GM15510 (cell line): Measurements from ENCODE around the gene INPP5E.

Source experiments
- POLR2A ChIP-seq: IDR thresholded peaks from 3 replicates; pipeline ENCODE4 v1.6.1; 2011; ENCODE audit warnings: borderline replicate concordance; ENCODE audit not compliant: insufficient read length; ENCODE audit errors: extremely low read depth

The INPP5E gene

GRCh38 chr9:136443687-136444086, 4.0 kb upstream of the INPP5E start:
- TF ChIP-seq POLR2A, result no peak

- TF ChIP-seq POLR2A, result no peak
These were observed 3.4 kb upstream of the INPP5E start for GRCh38 chr9:136443087-136443486.

- no peak for TF ChIP-seq POLR2A
These were observed 2.6 kb upstream of the INPP5E start for GRCh38 chr9:136442265-136442664.

DNA sequence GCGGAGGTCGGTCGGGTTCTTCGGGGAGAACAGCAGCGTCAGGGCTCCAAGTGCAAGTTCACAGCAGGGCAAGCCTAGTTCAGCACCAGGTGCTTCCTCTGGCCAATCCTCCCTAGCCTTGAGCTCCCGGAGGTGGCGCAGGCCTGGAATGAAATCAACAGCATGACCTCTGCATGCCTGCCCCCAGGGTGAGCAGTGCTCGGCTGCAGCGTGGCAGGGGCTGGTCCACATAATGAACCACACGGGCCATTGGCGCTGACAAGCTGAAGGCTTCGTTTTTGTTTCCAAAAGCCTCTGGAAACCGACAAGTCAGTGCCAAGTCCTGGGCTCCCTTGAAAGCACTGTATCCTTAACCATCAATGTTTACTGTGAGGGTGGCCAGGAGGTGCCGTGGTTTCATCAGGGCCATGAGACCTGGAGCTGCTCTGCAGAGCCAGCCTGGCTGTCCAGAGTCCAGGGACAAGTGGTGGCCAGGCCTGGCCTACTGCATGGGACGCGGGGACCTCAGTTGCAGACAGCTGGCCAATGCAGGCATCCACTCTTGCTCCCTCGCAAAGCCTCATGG, 2.1 kb upstream of the INPP5E start:
- no peak for TF ChIP-seq POLR2A

DNA sequence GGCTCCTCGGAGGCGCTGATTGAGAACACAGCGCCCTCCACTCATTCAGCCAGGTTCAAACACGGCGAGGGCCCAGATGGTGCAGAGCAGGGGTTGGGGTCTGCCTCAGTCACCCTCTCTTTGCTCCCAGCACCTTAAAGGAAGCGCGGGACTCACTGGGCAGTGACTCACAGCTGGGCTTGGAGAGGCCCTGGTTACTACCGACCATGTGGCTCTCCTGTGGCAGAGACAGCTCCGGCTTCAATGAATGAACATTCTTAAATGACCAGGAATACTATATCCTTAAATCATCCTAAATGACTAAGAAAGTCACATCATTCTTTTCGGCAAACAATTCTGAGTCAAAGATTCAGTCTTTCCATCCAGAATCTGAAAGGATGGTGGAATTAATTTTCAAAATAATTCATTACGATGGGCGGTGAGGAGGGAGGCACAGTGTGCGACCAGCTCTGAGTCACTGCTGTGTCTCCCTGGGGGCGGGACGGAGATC, 1.6 kb upstream of the INPP5E start:
- TF ChIP-seq POLR2A, result no peak

DNA sequence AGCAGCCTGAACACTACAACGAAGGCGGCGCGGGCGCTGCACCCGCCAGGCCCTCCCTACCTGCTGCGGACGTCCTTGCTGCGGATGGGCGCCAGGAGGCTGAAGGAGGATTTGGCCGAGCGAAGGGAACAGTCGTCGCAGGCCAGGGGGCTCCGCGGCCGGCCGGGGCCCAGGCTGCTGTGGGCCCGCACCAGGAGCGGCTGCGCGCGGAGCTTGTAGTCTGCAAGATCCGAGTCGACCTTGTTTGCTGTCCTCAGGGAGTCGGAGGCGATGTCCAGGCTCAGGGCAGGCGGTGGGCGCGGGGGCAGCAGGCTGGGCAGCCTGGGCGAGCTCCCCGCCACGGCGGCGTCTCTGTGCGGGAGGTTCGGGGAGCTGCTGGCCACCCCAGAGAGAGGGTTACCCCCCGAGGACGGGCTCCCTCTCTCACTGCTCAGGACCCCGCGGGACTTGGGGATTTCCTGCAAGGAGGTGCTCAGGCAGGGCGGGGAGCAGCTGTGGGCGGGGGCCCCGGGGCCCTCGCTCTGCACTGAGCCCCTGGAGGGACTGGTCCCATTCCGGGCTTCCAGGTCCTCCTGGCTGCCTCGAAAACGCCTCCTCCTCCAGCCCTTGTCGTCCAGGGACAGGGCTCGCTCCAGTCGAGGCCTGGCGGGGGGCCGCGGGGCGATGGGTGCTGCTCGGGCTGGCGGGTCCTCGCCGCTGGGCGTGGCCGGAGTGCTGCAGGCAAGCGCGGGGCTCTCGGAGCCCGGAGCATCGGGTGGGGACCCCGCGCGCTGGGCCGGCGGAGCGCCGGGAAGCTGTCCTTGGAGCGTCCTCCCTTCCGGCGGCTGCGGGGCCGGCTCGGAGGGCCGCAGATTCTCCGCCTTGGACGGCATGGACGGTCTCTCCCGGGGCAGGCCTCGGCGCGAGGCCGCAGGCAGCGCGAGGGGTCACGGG, 831 bp downstream of the INPP5E start:
- TF ChIP-seq POLR2A, result peak; percentile 35

GRCh38 chr9:136437839-136438547, 1.7 kb downstream of the INPP5E start:
- TF ChIP-seq POLR2A, result no peak

- no peak for TF ChIP-seq POLR2A
These were observed 2.2 kb downstream of the INPP5E start for GRCh38 chr9:136437430-136437829.

GRCh38 chr9:136436055-136436634, 3.5 kb downstream of the INPP5E start:
- TF ChIP-seq POLR2A, result no peak

GRCh38 chr9:136434580-136435169, 5.0 kb downstream of the INPP5E start:
- TF ChIP-seq POLR2A, result no peak

- TF ChIP-seq POLR2A, result no peak
These were observed 5.6 kb downstream of the INPP5E start for GRCh38 chr9:136433849-136434579.

DNA sequence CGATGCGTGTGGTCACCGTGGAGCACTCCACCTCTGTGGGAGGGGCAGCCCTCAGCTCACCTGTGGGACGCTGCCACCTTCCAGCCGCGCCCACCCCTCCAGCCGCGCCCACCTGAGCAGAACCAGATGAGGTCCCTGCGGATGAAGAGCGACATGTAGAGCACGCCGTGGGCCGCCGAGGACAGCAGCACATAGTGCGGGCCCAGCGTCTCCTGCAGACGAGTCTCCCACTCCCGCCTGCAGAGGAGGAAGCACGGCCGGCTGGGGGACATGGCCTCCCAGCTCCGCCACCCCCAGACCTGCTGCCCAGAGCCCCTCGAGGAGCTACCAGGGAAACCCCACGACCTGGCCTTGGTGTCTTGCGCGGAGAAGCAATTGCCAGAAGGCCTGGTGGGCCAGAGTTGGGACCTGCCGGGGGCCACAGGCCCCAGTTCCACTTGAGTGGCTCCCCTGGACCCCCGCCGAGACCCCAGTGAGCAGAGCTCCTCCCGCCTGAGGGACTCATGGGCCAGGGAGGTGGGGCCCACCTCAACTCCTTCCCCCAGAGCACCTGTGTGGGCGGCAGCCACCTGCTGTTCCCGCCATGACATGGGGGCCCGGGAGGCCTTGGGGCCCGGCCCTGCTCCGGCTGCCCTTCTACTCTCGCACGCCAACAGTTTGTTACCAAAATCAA, 6.5 kb downstream of the INPP5E start:
- no peak for TF ChIP-seq POLR2A

- no peak for TF ChIP-seq POLR2A
These were observed 7.1 kb downstream of the INPP5E start for GRCh38 chr9:136432591-136432990.
